ENCODE measurements around the gene ANKRD13D. TPM values are rescaled to one million over a fixed set of nuclear protein-coding genes. Genes with fewer than 3 reads are reported as not detected.

Gene ANKRD13D
- total and polyA plus RNA-seq, 2 experiments from 2014 or later, result 20.3 to 30.8 TPM

DNA sequence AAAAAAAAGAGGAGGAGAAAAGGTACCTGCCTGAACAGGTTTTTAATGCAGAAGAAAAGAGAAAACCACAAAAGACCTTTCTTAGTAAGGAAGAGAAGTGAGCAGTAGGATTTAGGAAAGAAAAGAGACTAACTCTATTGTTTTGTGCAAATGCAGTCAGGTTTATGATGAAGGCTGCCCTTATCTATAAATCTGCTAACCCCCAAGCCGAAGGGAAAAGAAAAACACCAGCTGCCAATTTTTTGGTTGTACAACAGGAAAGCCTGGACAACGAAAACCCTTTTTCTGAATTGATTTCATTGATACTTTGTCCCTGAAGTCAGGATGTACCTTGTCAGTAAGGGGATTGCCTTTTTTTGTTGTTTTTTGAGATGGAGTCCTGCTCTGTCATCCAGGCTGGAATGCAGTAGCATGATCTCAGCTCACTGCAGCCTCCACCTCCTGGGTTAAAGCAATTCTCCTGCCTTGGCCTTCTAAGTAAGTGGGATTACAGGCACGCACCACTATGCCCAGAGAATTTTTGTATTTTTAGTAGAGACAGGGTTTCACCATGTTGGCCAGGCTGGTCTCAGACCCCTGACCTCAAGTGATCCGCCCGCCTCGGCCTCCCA is 43.1 kb downstream of the ANKRD13D start:
- Histone ChIP-seq H3F3A (replicated peaks; ENCODE audit: low read depth) (no peaks in the 10 kb centered on the region), H3K36me3 (ENCODE audit: insufficient read depth) (no peaks in the 10 kb centered on the region), H4K20me1 (replicated peaks; ENCODE audit: insufficient read depth) (no peaks in the 10 kb centered on the region), H3K4me3 (no peak overlapping the region), H3K9me2 (ENCODE audit: insufficient read depth) (no peaks in the 10 kb centered on the region), H3K79me2 (replicated peaks; ENCODE audit: insufficient read depth) (no peaks in the 10 kb centered on the region), H3K27ac (ENCODE audit: low read depth) (no peak overlapping the region), H3K4me2 (no peak overlapping the region), H3K4me1 (ENCODE audit: insufficient read depth) (no peaks in the 10 kb centered on the region), H2AFZ (no peak overlapping the region), H3K27me3 (ENCODE audit: insufficient read depth) (no peaks in the 10 kb centered on the region)
- H3K36me3 Mint-ChIP-seq (ENCODE audit: low read depth), result no peaks in the 10 kb centered on the region
- ATAC-seq, result no peak
- H3K4me3 Mint-ChIP-seq, result no peak overlapping the region
- H3K27me3 Mint-ChIP-seq (ENCODE audit: insufficient read depth, low read depth, poor library complexity), result peaks cover 2% of the 10 kb centered on the region
- no peak overlapping the region for H3K27ac Mint-ChIP-seq
- no peak for DNase-seq (ENCODE audit: low spot score)
- TF ChIP-seq STAT1 (IDR thresholded peaks at IDR 0.05; ENCODE audit: unreplicated experiment) (no peak), POLR2AphosphoS5 (IDR thresholded peaks at IDR 0.05; ENCODE audit: low read depth) (no peak)
- H3K4me1 Mint-ChIP-seq, result no peaks in the 10 kb centered on the region
- H3K9me3 Mint-ChIP-seq, result no peaks in the 10 kb centered on the region

DNA sequence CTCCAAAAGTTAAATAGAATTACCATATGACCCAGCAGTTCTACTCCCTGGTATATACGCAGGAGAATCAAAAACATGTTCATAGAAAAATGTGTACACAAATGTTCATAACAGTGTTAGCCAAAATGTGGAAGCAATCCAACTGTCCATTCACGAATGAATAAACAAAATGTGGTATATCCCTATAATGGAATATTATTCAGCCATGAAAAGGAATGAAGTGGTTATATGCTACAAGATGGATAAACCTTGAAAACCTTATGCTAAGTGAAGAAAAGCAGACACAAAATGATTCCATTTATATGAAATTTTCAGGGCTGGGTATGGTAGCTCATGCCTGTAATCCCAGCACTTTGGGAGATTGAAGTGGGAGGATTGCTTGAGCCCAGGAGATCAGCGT is 48.2 kb downstream of the ANKRD13D start:
- Histone ChIP-seq H3K9me2 (ENCODE audit: insufficient read depth) (no peaks in the 10 kb centered on the region), H3K4me1 (ENCODE audit: insufficient read depth) (no peaks in the 10 kb centered on the region), H3K4me2 (no peak overlapping the region), H3K27me3 (ENCODE audit: insufficient read depth) (no peaks in the 10 kb centered on the region), H3K27ac (ENCODE audit: low read depth) (no peak overlapping the region), H4K20me1 (replicated peaks; ENCODE audit: insufficient read depth) (no peaks in the 10 kb centered on the region), H3K36me3 (ENCODE audit: insufficient read depth) (no peaks in the 10 kb centered on the region), H3F3A (replicated peaks; ENCODE audit: low read depth) (no peaks in the 10 kb centered on the region), H3K79me2 (replicated peaks; ENCODE audit: insufficient read depth) (no peaks in the 10 kb centered on the region), H2AFZ (no peak overlapping the region), H3K4me3 (no peak overlapping the region)
- H3K27me3 Mint-ChIP-seq (ENCODE audit: insufficient read depth, low read depth, poor library complexity), result no peaks in the 10 kb centered on the region
- no peaks in the 10 kb centered on the region for H3K36me3 Mint-ChIP-seq (ENCODE audit: low read depth)
- no peak for ATAC-seq
- H3K9me3 Mint-ChIP-seq, result peaks cover 4% of the 10 kb centered on the region; the same call in 1 of the 3 replicates
- no peak for DNase-seq (ENCODE audit: low spot score)
- no peaks in the 10 kb centered on the region for H3K4me1 Mint-ChIP-seq
- H3K4me3 Mint-ChIP-seq, result no peak overlapping the region
- no peak overlapping the region for H3K27ac Mint-ChIP-seq
- TF ChIP-seq, protein P1, sequence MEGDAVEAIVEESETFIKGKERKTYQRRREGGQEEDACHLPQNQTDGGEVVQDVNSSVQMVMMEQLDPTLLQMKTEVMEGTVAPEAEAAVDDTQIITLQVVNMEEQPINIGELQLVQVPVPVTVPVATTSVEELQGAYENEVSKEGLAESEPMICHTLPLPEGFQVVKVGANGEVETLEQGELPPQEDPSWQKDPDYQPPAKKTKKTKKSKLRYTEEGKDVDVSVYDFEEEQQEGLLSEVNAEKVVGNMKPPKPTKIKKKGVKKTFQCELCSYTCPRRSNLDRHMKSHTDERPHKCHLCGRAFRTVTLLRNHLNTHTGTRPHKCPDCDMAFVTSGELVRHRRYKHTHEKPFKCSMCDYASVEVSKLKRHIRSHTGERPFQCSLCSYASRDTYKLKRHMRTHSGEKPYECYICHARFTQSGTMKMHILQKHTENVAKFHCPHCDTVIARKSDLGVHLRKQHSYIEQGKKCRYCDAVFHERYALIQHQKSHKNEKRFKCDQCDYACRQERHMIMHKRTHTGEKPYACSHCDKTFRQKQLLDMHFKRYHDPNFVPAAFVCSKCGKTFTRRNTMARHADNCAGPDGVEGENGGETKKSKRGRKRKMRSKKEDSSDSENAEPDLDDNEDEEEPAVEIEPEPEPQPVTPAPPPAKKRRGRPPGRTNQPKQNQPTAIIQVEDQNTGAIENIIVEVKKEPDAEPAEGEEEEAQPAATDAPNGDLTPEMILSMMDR (conservative IDR thresholded peaks at IDR 0.05; ENCODE audit: low read depth in 2 of 2), result no peak
- no peak for TF ChIP-seq JUNB (IDR thresholded peaks at IDR 0.05; ENCODE audit: unreplicated experiment)
- TF ChIP-seq, protein P2, sequence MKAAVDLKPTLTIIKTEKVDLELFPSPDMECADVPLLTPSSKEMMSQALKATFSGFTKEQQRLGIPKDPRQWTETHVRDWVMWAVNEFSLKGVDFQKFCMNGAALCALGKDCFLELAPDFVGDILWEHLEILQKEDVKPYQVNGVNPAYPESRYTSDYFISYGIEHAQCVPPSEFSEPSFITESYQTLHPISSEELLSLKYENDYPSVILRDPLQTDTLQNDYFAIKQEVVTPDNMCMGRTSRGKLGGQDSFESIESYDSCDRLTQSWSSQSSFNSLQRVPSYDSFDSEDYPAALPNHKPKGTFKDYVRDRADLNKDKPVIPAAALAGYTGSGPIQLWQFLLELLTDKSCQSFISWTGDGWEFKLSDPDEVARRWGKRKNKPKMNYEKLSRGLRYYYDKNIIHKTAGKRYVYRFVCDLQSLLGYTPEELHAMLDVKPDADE (IDR thresholded peaks at IDR 0.05), result no peak
- no peak for TF ChIP-seq NANOG (IDR thresholded peaks at IDR 0.05; ENCODE audit: borderline replicate concordance)
- no peak for TF ChIP-seq CREB1 (CRISPR knock-in tag; IDR thresholded peaks at IDR 0.05; ENCODE audit: low read depth)
- no peak for TF ChIP-seq EZH2phosphoT487 (IDR thresholded peaks at IDR 0.05; ENCODE audit: unreplicated experiment)
- TF ChIP-seq POLR2AphosphoS5 (IDR thresholded peaks at IDR 0.05; ENCODE audit: low read depth), result no peak
- TF ChIP-seq EZH2 (IDR thresholded peaks at IDR 0.05; ENCODE audit: low read depth, unreplicated experiment), result no peak
- TF ChIP-seq STAT1 (IDR thresholded peaks at IDR 0.05; ENCODE audit: unreplicated experiment), result no peak
- TF ChIP-seq, protein P3, sequence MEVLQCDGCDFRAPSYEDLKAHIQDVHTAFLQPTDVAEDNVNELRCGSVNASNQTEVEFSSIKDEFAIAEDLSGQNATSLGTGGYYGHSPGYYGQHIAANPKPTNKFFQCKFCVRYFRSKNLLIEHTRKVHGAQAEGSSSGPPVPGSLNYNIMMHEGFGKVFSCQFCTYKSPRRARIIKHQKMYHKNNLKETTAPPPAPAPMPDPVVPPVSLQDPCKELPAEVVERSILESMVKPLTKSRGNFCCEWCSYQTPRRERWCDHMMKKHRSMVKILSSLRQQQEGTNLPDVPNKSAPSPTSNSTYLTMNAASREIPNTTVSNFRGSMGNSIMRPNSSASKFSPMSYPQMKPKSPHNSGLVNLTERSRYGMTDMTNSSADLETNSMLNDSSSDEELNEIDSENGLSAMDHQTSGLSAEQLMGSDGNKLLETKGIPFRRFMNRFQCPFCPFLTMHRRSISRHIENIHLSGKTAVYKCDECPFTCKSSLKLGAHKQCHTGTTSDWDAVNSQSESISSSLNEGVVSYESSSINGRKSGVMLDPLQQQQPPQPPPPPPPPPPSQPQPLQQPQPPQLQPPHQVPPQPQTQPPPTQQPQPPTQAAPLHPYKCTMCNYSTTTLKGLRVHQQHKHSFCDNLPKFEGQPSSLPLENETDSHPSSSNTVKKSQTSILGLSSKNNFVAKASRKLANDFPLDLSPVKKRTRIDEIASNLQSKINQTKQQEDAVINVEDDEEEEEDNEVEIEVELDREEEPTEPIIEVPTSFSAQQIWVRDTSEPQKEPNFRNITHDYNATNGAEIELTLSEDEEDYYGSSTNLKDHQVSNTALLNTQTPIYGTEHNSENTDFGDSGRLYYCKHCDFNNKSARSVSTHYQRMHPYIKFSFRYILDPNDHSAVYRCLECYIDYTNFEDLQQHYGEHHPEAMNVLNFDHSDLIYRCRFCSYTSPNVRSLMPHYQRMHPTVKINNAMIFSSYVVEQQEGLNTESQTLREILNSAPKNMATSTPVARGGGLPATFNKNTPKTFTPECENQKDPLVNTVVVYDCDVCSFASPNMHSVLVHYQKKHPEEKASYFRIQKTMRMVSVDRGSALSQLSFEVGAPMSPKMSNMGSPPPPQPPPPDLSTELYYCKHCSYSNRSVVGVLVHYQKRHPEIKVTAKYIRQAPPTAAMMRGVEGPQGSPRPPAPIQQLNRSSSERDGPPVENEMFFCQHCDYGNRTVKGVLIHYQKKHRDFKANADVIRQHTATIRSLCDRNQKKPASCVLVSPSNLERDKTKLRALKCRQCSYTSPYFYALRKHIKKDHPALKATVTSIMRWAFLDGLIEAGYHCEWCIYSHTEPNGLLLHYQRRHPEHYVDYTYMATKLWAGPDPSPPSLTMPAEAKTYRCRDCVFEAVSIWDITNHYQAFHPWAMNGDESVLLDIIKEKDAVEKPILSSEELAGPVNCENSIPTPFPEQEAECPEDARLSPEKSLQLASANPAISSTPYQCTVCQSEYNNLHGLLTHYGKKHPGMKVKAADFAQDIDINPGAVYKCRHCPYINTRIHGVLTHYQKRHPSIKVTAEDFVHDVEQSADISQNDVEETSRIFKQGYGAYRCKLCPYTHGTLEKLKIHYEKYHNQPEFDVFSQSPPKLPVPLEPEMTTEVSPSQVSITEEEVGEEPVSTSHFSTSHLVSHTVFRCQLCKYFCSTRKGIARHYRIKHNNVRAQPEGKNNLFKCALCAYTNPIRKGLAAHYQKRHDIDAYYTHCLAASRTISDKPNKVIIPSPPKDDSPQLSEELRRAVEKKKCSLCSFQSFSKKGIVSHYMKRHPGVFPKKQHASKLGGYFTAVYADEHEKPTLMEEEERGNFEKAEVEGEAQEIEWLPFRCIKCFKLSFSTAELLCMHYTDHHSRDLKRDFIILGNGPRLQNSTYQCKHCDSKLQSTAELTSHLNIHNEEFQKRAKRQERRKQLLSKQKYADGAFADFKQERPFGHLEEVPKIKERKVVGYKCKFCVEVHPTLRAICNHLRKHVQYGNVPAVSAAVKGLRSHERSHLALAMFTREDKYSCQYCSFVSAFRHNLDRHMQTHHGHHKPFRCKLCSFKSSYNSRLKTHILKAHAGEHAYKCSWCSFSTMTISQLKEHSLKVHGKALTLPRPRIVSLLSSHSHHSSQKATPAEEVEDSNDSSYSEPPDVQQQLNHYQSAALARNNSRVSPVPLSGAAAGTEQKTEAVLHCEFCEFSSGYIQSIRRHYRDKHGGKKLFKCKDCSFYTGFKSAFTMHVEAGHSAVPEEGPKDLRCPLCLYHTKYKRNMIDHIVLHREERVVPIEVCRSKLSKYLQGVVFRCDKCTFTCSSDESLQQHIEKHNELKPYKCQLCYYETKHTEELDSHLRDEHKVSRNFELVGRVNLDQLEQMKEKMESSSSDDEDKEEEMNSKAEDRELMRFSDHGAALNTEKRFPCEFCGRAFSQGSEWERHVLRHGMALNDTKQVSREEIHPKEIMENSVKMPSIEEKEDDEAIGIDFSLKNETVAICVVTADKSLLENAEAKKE (CRISPR knock-in tag; IDR thresholded peaks at IDR 0.05), result no peak
- TF ChIP-seq ZNF114 (CRISPR knock-in tag; IDR thresholded peaks at IDR 0.05), result no peak
- TF ChIP-seq ZNF331 (CRISPR knock-in tag; IDR thresholded peaks at IDR 0.05; ENCODE audit: low read depth), result no peak
